HG02798 (cell line): ENCODE results near the gene SLC12A6.
A peak's percentile ranks its signal among the peaks of the same experiment; 100 is the strongest.

Experiments
- ATAC-seq: cut with Tn5 transposase; IDR thresholded peaks from one replicate; pipeline ENCODE4 v1.9.1; 2021; ENCODE audit warnings: mild to moderate bottlenecking; ENCODE audit not compliant: unreplicated experiment, poor library complexity

The SLC12A6 gene

DNA sequence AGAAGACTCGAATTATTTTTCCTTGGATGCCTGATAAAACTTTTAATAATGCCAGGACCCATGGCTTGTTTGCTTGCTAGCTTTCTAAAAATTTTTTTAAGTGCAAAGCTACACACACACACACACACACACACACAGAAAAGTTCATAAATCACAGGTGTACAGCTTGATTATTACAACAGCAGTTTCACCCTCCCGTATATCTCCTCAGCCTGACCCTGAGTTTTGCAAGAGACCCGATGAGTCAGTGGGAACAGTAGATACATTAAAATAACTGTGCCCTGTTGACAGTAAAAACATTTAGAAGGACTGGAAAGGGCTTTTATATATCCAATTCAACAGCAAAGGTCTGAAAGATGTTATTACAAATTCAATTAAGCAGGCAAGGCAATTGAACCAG is 66.1 kb downstream of the SLC12A6 start:
- no peak for ATAC-seq

DNA sequence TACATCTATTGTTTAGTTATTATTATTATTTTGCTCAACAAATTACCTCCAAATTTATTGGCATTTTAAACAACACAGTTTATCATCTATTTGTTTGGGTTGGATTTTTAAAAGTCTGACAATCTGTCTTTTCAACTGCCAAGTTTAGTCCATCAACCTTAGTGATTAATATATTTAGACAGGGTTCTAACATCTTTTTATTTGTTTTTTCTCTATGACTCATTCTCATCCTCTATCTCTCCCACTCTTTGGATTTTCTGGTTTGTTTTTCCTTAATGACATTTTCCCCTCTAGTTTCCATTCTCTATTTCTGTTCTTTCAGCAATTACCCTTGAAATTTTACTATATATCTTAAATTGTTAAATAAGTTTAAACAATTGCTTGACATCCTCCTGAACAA is 70.8 kb downstream of the SLC12A6 start:
- no peak for ATAC-seq

GRCh38 chr15:34264076-34264475 is 73.5 kb downstream of the SLC12A6 start:
- no peak for ATAC-seq

DNA sequence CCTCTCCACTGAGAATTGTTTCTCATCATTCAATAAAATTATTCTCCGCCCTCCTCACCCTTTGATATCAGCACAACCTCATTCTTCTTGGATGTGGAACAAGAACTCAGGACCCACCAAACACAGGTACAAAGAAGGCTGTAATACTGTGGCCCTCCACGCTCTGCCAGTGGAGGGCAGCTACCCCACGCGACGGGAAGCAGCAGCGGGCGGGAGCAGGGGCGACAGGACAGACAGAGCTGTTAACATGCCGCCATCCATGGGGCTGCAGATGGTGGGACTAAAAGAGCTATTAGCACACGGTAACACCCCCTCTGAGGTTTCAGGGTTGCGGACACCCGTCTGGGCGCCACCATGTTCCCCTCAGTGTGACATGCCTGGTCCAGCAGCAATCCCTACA is 75.2 kb downstream of the SLC12A6 start:
- ATAC-seq: no peak

DNA sequence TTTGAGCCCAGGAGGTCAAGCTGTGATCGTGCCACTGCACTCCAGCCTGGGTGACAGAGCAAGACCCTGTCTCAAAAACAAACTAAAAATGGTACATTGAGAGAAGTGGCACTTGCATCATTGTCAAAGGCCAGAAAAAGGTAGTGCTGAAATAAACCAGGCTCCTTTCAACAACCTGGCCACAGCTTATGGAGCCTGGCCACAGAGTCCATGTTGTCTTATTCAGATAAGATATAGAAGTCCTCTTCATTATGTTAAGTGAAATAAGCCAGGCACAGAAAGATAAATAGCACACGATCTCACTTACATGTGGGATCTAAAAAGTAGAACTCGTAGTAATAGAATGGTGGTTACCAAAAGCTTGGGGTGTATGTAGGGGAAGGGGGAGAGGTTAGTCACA is 78.0 kb downstream of the SLC12A6 start:
- no peak for ATAC-seq

GRCh38 chr15:34258151-34258550 is 79.4 kb downstream of the SLC12A6 start:
- ATAC-seq: no peak

- no peak for ATAC-seq
Observed at GRCh38 chr15:34252545-34252944, 85.0 kb downstream of the SLC12A6 start.

DNA sequence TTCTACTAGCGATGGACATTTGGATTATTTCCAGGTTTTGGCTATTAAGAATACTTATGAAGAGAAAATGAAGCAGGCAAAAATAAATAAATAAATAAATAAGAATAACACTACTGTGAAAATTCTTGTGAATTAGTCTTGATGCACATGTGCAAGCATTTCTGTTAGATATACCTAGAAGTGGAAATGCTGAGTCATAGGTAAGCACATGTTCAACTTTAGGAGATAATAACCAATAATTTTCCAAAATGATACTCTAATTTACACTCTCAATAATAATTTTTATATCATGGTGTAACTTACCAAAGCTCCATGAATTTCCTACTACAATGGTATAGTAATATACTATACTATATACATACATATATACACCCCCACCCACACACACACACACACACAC is 89.4 kb downstream of the SLC12A6 start:
- no peak for ATAC-seq

DNA sequence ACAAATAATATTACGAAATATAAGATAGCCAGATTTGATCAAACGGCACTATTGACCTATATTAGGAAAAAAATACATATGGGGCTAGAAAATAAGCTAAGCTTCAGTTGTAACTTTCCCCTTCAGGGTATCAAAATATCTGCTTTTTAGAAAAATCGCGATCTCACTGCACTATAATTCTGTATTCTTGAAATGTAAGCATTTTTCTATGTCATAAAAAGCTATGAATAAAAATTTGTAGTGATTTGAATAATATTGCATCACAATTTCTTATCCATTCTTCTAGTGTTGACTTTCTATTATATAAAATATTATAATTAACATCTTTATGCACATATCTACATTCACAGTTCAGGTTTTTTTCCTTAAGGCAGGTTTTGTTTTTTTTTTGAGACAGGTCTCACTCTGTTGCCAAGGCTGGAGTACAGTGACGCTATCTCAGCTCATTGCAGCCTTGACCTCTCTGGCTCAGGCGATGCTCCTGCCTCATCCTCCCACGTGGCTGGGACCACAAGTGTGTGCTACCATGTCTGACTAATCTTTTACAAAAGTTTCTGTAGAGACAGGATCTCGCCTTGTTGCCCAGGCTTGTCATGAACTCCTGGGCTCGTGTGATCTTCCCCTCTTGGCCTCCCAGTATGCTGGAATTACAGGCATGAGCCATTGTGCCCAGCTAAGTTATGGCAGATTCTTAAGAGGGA is 91.2 kb downstream of the SLC12A6 start:
- no peak for ATAC-seq

- ATAC-seq: no peak
Observed at GRCh38 chr15:34243226-34243625, 94.4 kb downstream of the SLC12A6 start.

GRCh38 chr15:34242331-34242710 is 95.3 kb downstream of the SLC12A6 start:
- ATAC-seq: no peak

DNA sequence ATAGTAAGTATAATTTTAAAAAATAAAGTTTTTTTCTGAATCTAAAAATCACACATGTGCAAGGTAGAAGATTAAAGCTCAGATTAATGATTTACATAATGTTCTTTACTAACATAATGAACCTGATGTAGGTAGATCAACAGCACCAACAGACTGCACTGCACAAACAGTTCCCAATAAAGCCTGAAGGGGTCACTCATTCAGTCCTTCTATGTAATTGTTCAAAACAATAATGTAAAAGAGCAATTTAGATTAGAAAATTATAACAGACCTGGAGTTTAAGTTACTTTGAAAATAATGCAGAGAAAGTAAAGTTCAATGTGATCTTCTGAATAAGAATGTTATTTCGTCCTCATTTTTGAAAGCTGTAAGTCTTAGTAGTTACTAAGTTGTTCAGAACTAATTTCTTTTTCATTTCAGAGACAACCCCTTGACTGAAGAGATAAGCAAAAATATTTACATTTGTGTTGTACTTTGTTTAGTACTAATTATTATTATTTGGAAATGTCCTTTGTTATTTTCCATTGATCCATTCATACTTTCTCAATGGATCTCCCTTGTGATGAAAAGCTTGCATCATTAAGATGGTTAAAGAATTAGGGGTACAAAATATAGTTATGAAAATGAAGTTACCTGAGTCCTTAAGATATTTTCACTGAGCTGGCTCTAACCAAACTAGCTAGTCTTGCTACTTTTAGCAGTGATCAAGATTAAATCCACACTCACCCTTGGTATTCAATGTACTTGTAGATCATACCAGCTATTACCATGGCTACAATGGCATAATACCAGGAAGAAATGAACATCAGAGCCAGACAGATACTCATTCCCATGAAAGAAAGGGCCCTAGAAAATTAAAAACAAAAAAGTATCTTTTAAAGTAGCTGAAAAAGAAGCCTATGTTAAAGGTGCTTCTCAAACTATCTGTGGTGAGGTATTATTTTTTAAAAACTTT is 95.9 kb downstream of the SLC12A6 start:
- peak; percentile 65 for ATAC-seq

- ATAC-seq: no peak
Observed at GRCh38 chr15:34240537-34240936, 97.0 kb downstream of the SLC12A6 start.

GRCh38 chr15:34239151-34239808 is 98.3 kb downstream of the SLC12A6 start:
- no peak for ATAC-seq

GRCh38 chr15:34233614-34234013 is 104.0 kb downstream of the SLC12A6 start:
- no peak for ATAC-seq

GRCh38 chr15:34223904-34224596 is 113.5 kb downstream of the SLC12A6 start:
- peak; percentile 5 for ATAC-seq

DNA sequence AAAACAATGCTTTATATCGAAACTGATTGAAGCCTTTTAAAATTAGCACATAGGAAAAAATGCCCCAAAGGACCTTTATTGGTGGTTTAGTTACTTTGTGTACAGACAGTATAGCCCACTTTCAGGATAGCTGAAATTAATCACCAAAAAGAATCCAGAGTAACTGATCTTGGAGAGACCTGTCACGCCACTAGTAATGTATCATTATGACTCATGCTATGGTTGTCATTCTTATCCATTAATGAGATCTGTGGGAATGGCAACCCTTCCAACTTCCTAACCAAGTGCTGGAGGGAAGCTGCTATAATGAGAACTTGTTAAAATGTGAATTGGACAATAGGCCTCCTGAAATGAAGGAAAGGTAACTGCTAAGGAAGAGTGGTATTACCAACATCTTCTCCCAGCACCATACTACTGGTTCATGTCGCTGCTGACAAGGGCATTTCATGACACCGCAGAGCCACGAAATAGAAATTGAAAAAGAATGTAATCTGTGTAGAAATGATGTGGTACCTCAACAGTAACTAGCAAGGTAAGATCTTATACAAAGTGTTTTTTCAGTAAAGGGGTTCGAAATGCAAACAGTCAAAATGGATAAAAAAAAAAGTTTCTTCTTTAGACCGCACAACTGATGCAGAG is 119.9 kb downstream of the SLC12A6 start:
- no peak for ATAC-seq

- no peak for ATAC-seq
Observed at GRCh38 chr15:34216527-34217270, 120.9 kb downstream of the SLC12A6 start.

DNA sequence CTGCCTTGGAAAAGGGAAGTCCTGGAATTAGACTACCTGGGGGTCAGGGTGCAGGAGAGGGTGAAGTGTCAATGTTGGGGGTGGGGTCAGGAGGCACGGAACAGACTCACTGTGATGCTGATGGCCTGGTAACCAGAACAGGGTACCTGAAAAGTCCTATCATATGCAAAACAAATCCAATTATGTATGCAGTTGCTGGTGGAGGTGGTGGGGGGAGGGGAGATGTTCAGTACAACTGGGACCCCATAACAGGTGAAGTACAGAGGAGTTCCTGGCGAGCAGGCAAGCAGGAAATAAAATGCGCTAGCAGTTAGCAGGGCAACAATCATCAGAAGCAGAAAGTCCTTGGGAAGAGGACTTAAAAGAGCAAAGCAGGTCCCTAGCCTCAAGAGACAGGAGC is 123.4 kb downstream of the SLC12A6 start:
- ATAC-seq: no peak
